SU-DHL-6 (cell line): Measurements from ENCODE around the gene NOS3.

Source experiments
- H2AFZ ChIP-seq: fragments of 200-600 bp; sonication (generic); 2 replicates; pipeline ENCODE4 v1.6.1; 2014; ENCODE audit warnings: low read depth, mild to moderate bottlenecking, moderate library complexity, mixed read lengths, antibody characterized with exemption, low read length; ENCODE audit not compliant: severe bottlenecking
- H3F3A ChIP-seq: fragments of 200-600 bp; shearing (Covaris generic); 2 replicates; pipeline ENCODE4 v1.6.0; 2016; ENCODE audit warnings: antibody characterized with exemption, mild to moderate bottlenecking; ENCODE audit not compliant: insufficient read depth
- H3K27ac ChIP-seq: fragments of 200-600 bp; sonication (generic); 2 replicates; pipeline ENCODE4 v1.5.1; 2016; ENCODE audit warnings: low read depth, mild to moderate bottlenecking, low read length, moderate library complexity, mixed read lengths
- H3K27me3 ChIP-seq: fragments of 200-600 bp; sonication (generic), shearing (Covaris generic); 2 replicates; pipeline ENCODE4 v1.6.0; 2014; ENCODE audit warnings: mild to moderate bottlenecking, low read length
- H3K36me3 ChIP-seq: fragments of 200-600 bp; sonication (generic); 2 replicates; pipeline ENCODE4 v1.6.1; 2014; ENCODE audit warnings: mild to moderate bottlenecking, low read length, mixed read lengths
- H3K4me2 ChIP-seq: fragments of 300-600, 200-600 bp; shearing (Covaris generic), sonication (generic); 2 replicates; pipeline ENCODE4 v1.6.0; 2014; ENCODE audit warnings: low read length, low read depth, mild to moderate bottlenecking; ENCODE audit not compliant: poor library complexity, severe bottlenecking
- H3K4me3 ChIP-seq: fragments of 200-600 bp; sonication (generic); 2 replicates; pipeline ENCODE4 v1.5.1; 2014; ENCODE audit warnings: antibody characterized with exemption, low read length, mild to moderate bottlenecking, mixed read lengths; ENCODE audit not compliant: insufficient read depth, poor library complexity, severe bottlenecking
- H3K79me2 ChIP-seq: fragments of 200-600 bp; sonication (generic); 2 replicates; pipeline ENCODE4 v1.6.1; 2014; ENCODE audit warnings: mild to moderate bottlenecking, low read length, moderate library complexity; ENCODE audit not compliant: insufficient read depth
- H3K9ac ChIP-seq: fragments of 200-600 bp; sonication (generic); 2 replicates; pipeline ENCODE4 v1.7.0; 2014; ENCODE audit warnings: mild to moderate bottlenecking, low read length
- H3K9me2 ChIP-seq: fragments of 200-600 bp; sonication (generic); replicated peaks from 2 replicates; pipeline ENCODE4 v1.6.1; 2014; ENCODE audit warnings: low read length; ENCODE audit not compliant: insufficient read depth
- H3K9me3 ChIP-seq: fragments of 200-600 bp; sonication (generic); 2 replicates; pipeline ENCODE4 v1.6.1; 2014; ENCODE audit warnings: low read length, mixed read lengths; ENCODE audit not compliant: insufficient read depth
- H4K20me1 ChIP-seq: fragments of 200-600 bp; sonication (generic); 2 replicates; pipeline ENCODE4 v1.6.1; 2014; ENCODE audit warnings: low read depth, mild to moderate bottlenecking, antibody characterized with exemption, low read length, moderate library complexity, mixed read lengths
- EZH2phosphoT487 ChIP-seq: fragments of 200-600 bp; sonication (generic), shearing (Covaris generic); conservative IDR thresholded peaks from 2 replicates; pipeline ENCODE4 v1.6.1; 2018; ENCODE audit warnings: mild to moderate bottlenecking, antibody characterized with exemption, low read length, moderate library complexity, mixed read lengths
- TF ChIP-seq, protein P1 (sequence below): fragments of 200-600 bp; sonication (generic); IDR thresholded peaks from one replicate; pipeline ENCODE4 v1.5.1; 2017; ENCODE audit warnings: antibody characterized with exemption, mild to moderate bottlenecking, low read length, moderate library complexity; ENCODE audit not compliant: insufficient read depth, poor library complexity, severe bottlenecking

Gene NOS3

DNA sequence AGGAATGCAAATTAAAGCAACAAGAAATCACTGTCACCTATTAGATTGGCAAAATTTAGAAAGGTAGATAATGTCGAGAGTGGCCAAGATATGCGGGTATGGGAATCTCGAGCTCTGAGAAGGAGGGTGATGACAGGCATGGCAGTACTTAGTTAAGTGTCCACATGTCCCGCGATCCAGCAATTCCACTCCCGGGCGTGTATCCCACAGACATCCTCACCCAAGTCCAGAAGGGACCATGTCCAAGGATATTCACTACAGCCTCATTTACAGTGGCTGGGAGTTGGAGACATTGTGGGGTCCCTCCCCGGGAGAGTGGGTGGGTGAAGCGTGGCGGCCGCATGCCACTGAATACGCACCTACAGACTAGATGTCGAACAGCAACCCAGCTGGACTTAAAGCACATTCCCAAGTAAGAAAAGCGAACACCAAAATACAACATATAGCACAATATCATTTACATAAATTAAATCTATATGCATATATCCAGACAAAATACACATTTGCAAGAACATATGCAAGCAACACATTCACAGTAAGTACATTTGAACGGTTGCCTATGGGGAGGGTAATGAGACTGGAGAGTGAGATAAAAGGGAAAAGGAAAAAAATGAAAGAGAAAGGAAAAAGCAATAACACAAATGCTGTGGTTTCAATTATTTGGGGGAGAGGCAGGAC lies 22.6 kb upstream of the NOS3 start:
- no peak overlapping the region for H3K9ac ChIP-seq
- TF ChIP-seq, protein P1, sequence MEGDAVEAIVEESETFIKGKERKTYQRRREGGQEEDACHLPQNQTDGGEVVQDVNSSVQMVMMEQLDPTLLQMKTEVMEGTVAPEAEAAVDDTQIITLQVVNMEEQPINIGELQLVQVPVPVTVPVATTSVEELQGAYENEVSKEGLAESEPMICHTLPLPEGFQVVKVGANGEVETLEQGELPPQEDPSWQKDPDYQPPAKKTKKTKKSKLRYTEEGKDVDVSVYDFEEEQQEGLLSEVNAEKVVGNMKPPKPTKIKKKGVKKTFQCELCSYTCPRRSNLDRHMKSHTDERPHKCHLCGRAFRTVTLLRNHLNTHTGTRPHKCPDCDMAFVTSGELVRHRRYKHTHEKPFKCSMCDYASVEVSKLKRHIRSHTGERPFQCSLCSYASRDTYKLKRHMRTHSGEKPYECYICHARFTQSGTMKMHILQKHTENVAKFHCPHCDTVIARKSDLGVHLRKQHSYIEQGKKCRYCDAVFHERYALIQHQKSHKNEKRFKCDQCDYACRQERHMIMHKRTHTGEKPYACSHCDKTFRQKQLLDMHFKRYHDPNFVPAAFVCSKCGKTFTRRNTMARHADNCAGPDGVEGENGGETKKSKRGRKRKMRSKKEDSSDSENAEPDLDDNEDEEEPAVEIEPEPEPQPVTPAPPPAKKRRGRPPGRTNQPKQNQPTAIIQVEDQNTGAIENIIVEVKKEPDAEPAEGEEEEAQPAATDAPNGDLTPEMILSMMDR: no peak
- no peak for TF ChIP-seq EZH2phosphoT487
- no peaks in the 10 kb centered on the region for H3K9me3 ChIP-seq
- no peak overlapping the region for H3K4me3 ChIP-seq
- no peak overlapping the region for H2AFZ ChIP-seq
- H3K79me2 ChIP-seq: no peaks in the 10 kb centered on the region
- H3K27ac ChIP-seq: no peak overlapping the region
- H3K9me2 ChIP-seq: no peaks in the 10 kb centered on the region
- no peaks in the 10 kb centered on the region for H3F3A ChIP-seq
- no peaks in the 10 kb centered on the region for H3K36me3 ChIP-seq
- no peaks in the 10 kb centered on the region for H4K20me1 ChIP-seq
- no peaks in the 10 kb centered on the region for H3K27me3 ChIP-seq
- H3K4me2 ChIP-seq: no peak overlapping the region

DNA sequence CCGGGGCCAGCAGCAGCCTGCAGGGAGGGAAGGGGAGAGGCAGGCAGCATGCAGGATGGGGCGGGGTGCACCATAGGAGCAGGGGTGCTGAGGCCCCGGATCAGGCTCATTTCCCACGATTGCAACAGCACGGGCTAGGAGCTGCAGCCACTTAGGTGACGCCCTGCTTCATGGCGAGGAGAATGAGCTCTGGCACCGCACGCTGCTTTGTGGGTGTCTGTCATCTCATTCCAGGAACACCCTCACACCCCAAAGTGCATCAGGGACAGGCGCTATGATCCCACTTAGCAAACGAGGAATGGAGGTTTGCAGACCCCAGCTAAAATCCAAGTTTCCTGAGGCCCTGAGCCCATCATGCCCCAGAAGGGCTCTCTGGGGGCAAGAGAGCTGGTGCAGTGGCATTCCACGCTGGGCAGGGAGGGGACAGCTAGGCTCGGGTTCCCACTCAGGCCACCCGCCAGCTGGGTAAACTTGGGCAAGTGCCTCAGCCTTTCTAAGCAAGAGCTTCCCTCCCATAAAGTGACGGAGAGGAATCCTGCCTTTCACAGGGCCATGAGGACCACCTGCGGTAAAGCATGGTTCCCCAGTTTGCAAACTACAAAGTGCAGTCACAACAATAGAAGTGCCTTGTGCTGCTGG lies 22.0 kb upstream of the NOS3 start:
- Histone ChIP-seq H4K20me1 (no peaks in the 10 kb centered on the region), H3F3A (no peaks in the 10 kb centered on the region), H3K36me3 (no peaks in the 10 kb centered on the region), H3K9me3 (no peaks in the 10 kb centered on the region), H3K27ac (no peak overlapping the region), H3K4me2 (no peak overlapping the region), H3K4me3 (no peak overlapping the region), H2AFZ (no peak overlapping the region), H3K9ac (no peak overlapping the region), H3K9me2 (no peaks in the 10 kb centered on the region), H3K79me2 (no peaks in the 10 kb centered on the region), H3K27me3 (no peaks in the 10 kb centered on the region)
- TF ChIP-seq, protein P1: no peak
- no peak for TF ChIP-seq EZH2phosphoT487

DNA sequence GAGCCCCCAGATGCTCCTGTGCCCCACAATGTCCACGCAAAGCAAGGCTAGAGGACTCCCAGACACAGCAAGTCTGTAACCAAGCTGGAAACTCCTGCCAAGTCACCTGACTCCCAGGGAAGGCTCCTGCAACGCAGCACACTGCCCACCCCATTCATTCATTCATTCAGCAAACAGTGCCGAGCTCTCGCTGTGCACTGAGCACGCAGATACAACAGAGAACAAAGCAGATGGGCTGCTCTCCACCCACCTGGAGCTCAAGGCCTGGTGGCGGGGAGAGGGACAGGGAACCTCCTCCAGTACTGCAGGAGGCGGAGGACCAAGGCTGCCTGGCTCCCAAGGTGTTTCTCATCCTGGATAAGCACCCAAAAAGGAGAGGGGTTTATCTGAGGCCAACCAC lies 21.3 kb upstream of the NOS3 start:
- Histone ChIP-seq H3K4me3 (no peak overlapping the region), H3K9me3 (no peaks in the 10 kb centered on the region), H3K36me3 (no peaks in the 10 kb centered on the region), H3K79me2 (no peaks in the 10 kb centered on the region), H3F3A (no peaks in the 10 kb centered on the region), H3K27ac (no peak overlapping the region), H3K9ac (no peak overlapping the region), H2AFZ (no peak overlapping the region), H3K4me2 (no peak overlapping the region), H4K20me1 (no peaks in the 10 kb centered on the region), H3K27me3 (no peaks in the 10 kb centered on the region), H3K9me2 (no peaks in the 10 kb centered on the region)
- no peak for TF ChIP-seq EZH2phosphoT487
- TF ChIP-seq, protein P1: no peak
